ENCODE data around the gene DNAH2. TPM values are rescaled to one million over a fixed set of nuclear protein-coding genes. Genes with fewer than 3 reads are reported as not detected.

Gene DNAH2
- total RNA-seq, 1 experiment from 2014 or later: 2.0 TPM

Other genes starting within 250 kb of the DNAH2 start
- 17.1 TPM for gene ZBTB4, start 238.1 kb upstream of the DNAH2 start, total RNA-seq (2021; ENCODE audit: unreplicated experiment)
- not detected for gene SLC35G6, start 236.3 kb upstream of the DNAH2 start, total RNA-seq (2021; ENCODE audit: unreplicated experiment)
- 205 TPM for gene POLR2A, start 233.4 kb upstream of the DNAH2 start, total RNA-seq (2021; ENCODE audit: unreplicated experiment)
- gene TNFSF12, start 168.7 kb upstream of the DNAH2 start, total RNA-seq (2021; ENCODE audit: unreplicated experiment): 12.3 TPM
- 0.71 TPM for gene TNFSF13, start 159.0 kb upstream of the DNAH2 start, total RNA-seq (2021; ENCODE audit: unreplicated experiment)
- 73.8 TPM for gene SENP3, start 155.8 kb upstream of the DNAH2 start, total RNA-seq (2021; ENCODE audit: unreplicated experiment)
- 7.0 TPM for gene CD68, start 138.1 kb upstream of the DNAH2 start, total RNA-seq (2021; ENCODE audit: unreplicated experiment)
- gene MPDU1, start 133.9 kb upstream of the DNAH2 start, total RNA-seq (2021; ENCODE audit: unreplicated experiment): 50.9 TPM
- 0.69 TPM for gene SOX15, start 127.7 kb upstream of the DNAH2 start, total RNA-seq (2021; ENCODE audit: unreplicated experiment)
- 49.7 TPM for gene FXR2, start 102.8 kb upstream of the DNAH2 start, total RNA-seq (2021; ENCODE audit: unreplicated experiment)
- gene SAT2, start 89.9 kb upstream of the DNAH2 start, total RNA-seq (2021; ENCODE audit: unreplicated experiment): 54.9 TPM
- gene SHBG, start 87.6 kb upstream of the DNAH2 start, total RNA-seq (2021; ENCODE audit: unreplicated experiment): not detected
- gene ATP1B2, start 66.8 kb upstream of the DNAH2 start, total RNA-seq (2021; ENCODE audit: unreplicated experiment): not detected
- 110 TPM for gene TP53, start 30.3 kb upstream of the DNAH2 start, total RNA-seq (2021; ENCODE audit: unreplicated experiment)
- gene WRAP53, start 29.3 kb upstream of the DNAH2 start, total RNA-seq (2021; ENCODE audit: unreplicated experiment): 28.8 TPM
- gene EFNB3, start 12.5 kb upstream of the DNAH2 start, total RNA-seq (2021; ENCODE audit: unreplicated experiment): 0.07 TPM
- 42.1 TPM for gene KDM6B, start 116.5 kb downstream of the DNAH2 start, total RNA-seq (2021; ENCODE audit: unreplicated experiment)
- gene TMEM88, start 137.3 kb downstream of the DNAH2 start, total RNA-seq (2021; ENCODE audit: unreplicated experiment): 2.8 TPM
- 103 TPM for gene NAA38, start 139.8 kb downstream of the DNAH2 start, total RNA-seq (2021; ENCODE audit: unreplicated experiment)
- 21.5 TPM for gene CYB5D1, start 140.3 kb downstream of the DNAH2 start, total RNA-seq (2021; ENCODE audit: unreplicated experiment)
- gene CHD3, start 171.0 kb downstream of the DNAH2 start, total RNA-seq (2021; ENCODE audit: unreplicated experiment): 54.8 TPM
- gene RNF227, start 198.5 kb downstream of the DNAH2 start, total RNA-seq (2021; ENCODE audit: unreplicated experiment): 0.74 TPM
- 7.1 TPM for gene KCNAB3, start 212.1 kb downstream of the DNAH2 start, total RNA-seq (2021; ENCODE audit: unreplicated experiment)
- 123 TPM for gene TRAPPC1, start 214.2 kb downstream of the DNAH2 start, total RNA-seq (2021; ENCODE audit: unreplicated experiment)
- gene CNTROB, start 214.5 kb downstream of the DNAH2 start, total RNA-seq (2021; ENCODE audit: unreplicated experiment): 54.6 TPM